Neural progenitor cell (in vitro differentiated cells): Measurements from ENCODE around the gene OSBPL8. TPM values are rescaled to one million over a fixed set of nuclear protein-coding genes. Genes with fewer than 3 reads are reported as not detected.

ENCODE experiments used
- DNase-seq: peaks from one replicate; pipeline ENCODE4 v3.0.0-alpha.2; 2016; ENCODE audit warnings: low spot score
- H2AFZ ChIP-seq: fragments of 200-600 bp; sonication (generic); replicated peaks from 2 replicates; pipeline ENCODE4 v1.6.1; 2016; ENCODE audit warnings: antibody characterized with exemption
- H3F3A ChIP-seq: fragments of 200-600 bp; sonication (generic); 2 replicates; pipeline ENCODE4 v1.6.1; 2016; ENCODE audit warnings: antibody characterized with exemption, low read depth
- H3K27ac ChIP-seq: fragments of 200-600 bp; sonication (generic); 2 replicates; pipeline ENCODE4 v1.5.1; 2016; ENCODE audit warnings: mild to moderate bottlenecking
- H3K27me3 ChIP-seq: fragments of 200-600 bp; sonication (generic); 2 replicates; pipeline ENCODE4 v1.6.1; 2016; ENCODE audit warnings: mild to moderate bottlenecking, moderate library complexity
- H3K36me3 ChIP-seq: fragments of 200-600 bp; sonication (generic); 2 replicates; pipeline ENCODE4 v1.5.1; 2016
- H3K4me1 ChIP-seq: fragments of 200-600 bp; sonication (generic); 2 replicates; pipeline ENCODE4 v1.6.1; 2016; ENCODE audit warnings: mixed run types
- H3K4me2 ChIP-seq: fragments of 200-600 bp; sonication (generic); 2 replicates; pipeline ENCODE4 v1.6.1; 2016
- H3K4me3 ChIP-seq: fragments of 200-600 bp; sonication (generic); 2 replicates; pipeline ENCODE4 v1.5.1; 2016
- H3K79me2 ChIP-seq: fragments of 200-600 bp; sonication (generic); 2 replicates; pipeline ENCODE4 v1.6.1; 2016; ENCODE audit warnings: low read depth
- H3K9ac ChIP-seq: fragments of 200-600 bp; sonication (generic); 2 replicates; pipeline ENCODE4 v1.6.1; 2016
- H3K9me3 ChIP-seq: fragments of 200-600 bp; sonication (generic); 2 replicates; pipeline ENCODE4 v1.5.1; 2016; ENCODE audit warnings: low read depth
- H4K20me1 ChIP-seq: fragments of 200-600 bp; sonication (generic); 2 replicates; pipeline ENCODE4 v1.6.1; 2016; ENCODE audit warnings: low read depth
- H3K27ac Mint-ChIP-seq: 3 replicates; pipeline ENCODE4 v1.8.0; 2021; ENCODE audit warnings: mixed read lengths
- H3K27me3 Mint-ChIP-seq: 2 replicates; pipeline ENCODE4 v1.8.0; 2022; ENCODE audit warnings: low read depth, mild to moderate bottlenecking, inconsistent platforms, moderate library complexity, mixed read lengths; ENCODE audit not compliant: insufficient read depth
- H3K36me3 Mint-ChIP-seq: 3 replicates; pipeline ENCODE4 v1.8.0; 2021; ENCODE audit warnings: mixed read lengths
- H3K4me1 Mint-ChIP-seq: 3 replicates; pipeline ENCODE4 v1.8.0; 2021; ENCODE audit warnings: mixed read lengths
- H3K4me3 Mint-ChIP-seq: 3 replicates; pipeline ENCODE4 v1.8.0; 2021; ENCODE audit warnings: mild to moderate bottlenecking, moderate library complexity, mixed read lengths
- H3K9me3 Mint-ChIP-seq: 3 replicates; pipeline ENCODE4 v1.8.0; 2020; ENCODE audit warnings: mixed read lengths
- CTCF ChIP-seq: fragments of 200-600 bp; sonication (generic); IDR thresholded peaks from 2 replicates; pipeline ENCODE4 v1.5.1; 2017; ENCODE audit warnings: antibody characterized with exemption, mild to moderate bottlenecking
- EZH2 ChIP-seq: fragments of 200-600 bp; sonication (generic); IDR thresholded peaks from 2 replicates; pipeline ENCODE4 v1.6.1; 2017; ENCODE audit warnings: antibody characterized with exemption, mild to moderate bottlenecking, moderate library complexity
- EZH2phosphoT487 ChIP-seq: fragments of 200-600 bp; sonication (generic); IDR thresholded peaks from 2 replicates; pipeline ENCODE4 v1.6.1; 2017; ENCODE audit warnings: antibody characterized with exemption
- total RNA-seq: library from RNA; depleted of rRNA; stranded (reverse); fragments of >200 nt; gene quantifications from 2 replicates; pipeline ENCODE4 v1.2.3, GENCODE V29; 2015; ENCODE audit warnings: low replicate concordance

Gene OSBPL8
- total RNA-seq, 1 donor from 2014 or later = 93.6 TPM

GRCh38 chr12:76573840-76574373, 14.3 kb upstream of the OSBPL8 start:
- no peak overlapping the region for H3K4me3 Mint-ChIP-seq
- no peak for TF ChIP-seq EZH2
- no peaks in the 10 kb centered on the region for H3K36me3 ChIP-seq
- H3K4me3 ChIP-seq = no peak overlapping the region
- H2AFZ ChIP-seq = no peak overlapping the region
- no peak overlapping the region for H3K27ac ChIP-seq
- no peaks in the 10 kb centered on the region for H3K79me2 ChIP-seq
- H3K4me1 Mint-ChIP-seq = no peaks in the 10 kb centered on the region
- peaks cover 6% of the 10 kb centered on the region for H3K36me3 Mint-ChIP-seq
- H3K9ac ChIP-seq = no peak overlapping the region
- no peaks in the 10 kb centered on the region for H4K20me1 ChIP-seq
- no peaks in the 10 kb centered on the region for H3K9me3 ChIP-seq
- H3K27ac Mint-ChIP-seq = no peak overlapping the region
- H3F3A ChIP-seq = no peaks in the 10 kb centered on the region
- no peak for DNase-seq
- H3K27me3 ChIP-seq = no peaks in the 10 kb centered on the region
- H3K4me1 ChIP-seq = no peaks in the 10 kb centered on the region
- peaks cover 19% of the 10 kb centered on the region for H3K9me3 Mint-ChIP-seq
- H3K27me3 Mint-ChIP-seq = peaks cover 2% of the 10 kb centered on the region
- H3K4me2 ChIP-seq = no peak overlapping the region

- Mint-ChIP-seq H3K9me3 (peaks cover 17% of the 10 kb centered on the region), H3K27me3 (peaks cover 2% of the 10 kb centered on the region), H3K4me3 (no peak overlapping the region), H3K27ac (no peak overlapping the region), H3K36me3 (peaks cover 6% of the 10 kb centered on the region), H3K4me1 (peaks cover 5% of the 10 kb centered on the region)
- Histone ChIP-seq H3F3A (no peaks in the 10 kb centered on the region), H3K9ac (no peak overlapping the region), H2AFZ (no peak overlapping the region), H3K4me2 (no peak overlapping the region), H3K9me3 (no peaks in the 10 kb centered on the region), H3K27me3 (no peaks in the 10 kb centered on the region), H3K4me1 (no peaks in the 10 kb centered on the region), H4K20me1 (no peaks in the 10 kb centered on the region), H3K27ac (no peak overlapping the region), H3K79me2 (no peaks in the 10 kb centered on the region), H3K4me3 (no peak overlapping the region), H3K36me3 (no peaks in the 10 kb centered on the region)
- no peak for DNase-seq
- TF ChIP-seq CTCF (no peak), EZH2 (no peak), EZH2phosphoT487 (no peak)
These were observed 11.7 kb upstream of the OSBPL8 start for GRCh38 chr12:76571256-76571655.

DNA sequence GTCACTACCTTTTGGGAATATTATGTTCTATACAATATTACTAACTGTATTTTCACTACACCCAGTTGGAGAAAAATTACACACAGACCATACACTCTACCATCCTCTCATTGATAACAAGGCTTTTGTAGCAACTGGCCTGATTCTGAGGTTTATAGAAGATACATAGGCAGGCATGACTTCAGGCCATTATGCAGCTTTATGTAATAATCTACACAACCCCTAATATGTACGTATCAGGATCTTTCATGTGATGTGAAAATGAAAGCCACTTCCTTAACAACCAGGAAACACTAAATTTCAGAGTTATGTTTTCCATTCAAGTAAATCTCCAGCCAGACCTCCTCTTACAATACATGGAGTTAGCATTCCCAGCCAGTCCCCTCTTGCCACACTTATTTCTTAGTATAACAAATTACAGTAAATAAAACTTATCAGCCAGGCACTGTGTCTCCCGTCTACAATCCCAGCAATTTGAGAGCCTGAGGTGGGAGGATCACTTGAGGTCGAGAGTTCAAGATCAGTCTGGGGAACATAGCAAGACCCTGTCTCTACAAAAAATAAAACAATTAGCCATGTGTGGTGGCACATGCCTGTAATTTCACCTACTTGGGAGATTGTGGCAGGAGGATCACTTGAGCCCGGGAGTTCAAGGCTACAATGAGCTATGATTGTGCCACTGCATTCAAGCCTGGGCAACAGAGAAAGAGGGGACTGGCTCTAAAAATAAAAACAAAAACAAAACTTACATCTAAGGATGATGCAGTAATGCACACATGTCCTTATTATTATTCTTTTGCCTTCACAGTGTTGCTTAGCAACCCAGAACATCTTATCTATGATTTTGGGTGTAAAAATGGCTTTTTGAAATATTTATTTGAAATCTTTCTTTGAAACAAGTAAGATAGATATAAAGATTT, 10.4 kb upstream of the OSBPL8 start:
- H3K36me3 Mint-ChIP-seq = peaks cover 6% of the 10 kb centered on the region

More for the DNA sequence above, 10.4 kb upstream of the OSBPL8 start:
- H3K36me3 ChIP-seq = no peaks in the 10 kb centered on the region
- H3F3A ChIP-seq = no peaks in the 10 kb centered on the region
- H3K9me3 Mint-ChIP-seq = peaks cover 17% of the 10 kb centered on the region
- TF ChIP-seq EZH2phosphoT487 (no peak), EZH2 (no peak), CTCF (no peak)
- no peak overlapping the region for H2AFZ ChIP-seq
- no peak for DNase-seq
- H3K4me1 ChIP-seq = no peaks in the 10 kb centered on the region
- peaks cover 5% of the 10 kb centered on the region for H3K4me1 Mint-ChIP-seq
- H3K27me3 ChIP-seq = no peaks in the 10 kb centered on the region
- H3K4me3 Mint-ChIP-seq = no peak overlapping the region
- H3K79me2 ChIP-seq = no peaks in the 10 kb centered on the region
- no peaks in the 10 kb centered on the region for H3K9me3 ChIP-seq
- H3K4me2 ChIP-seq = no peak overlapping the region
- no peaks in the 10 kb centered on the region for H4K20me1 ChIP-seq
- no peak overlapping the region for H3K27ac ChIP-seq
- no peak overlapping the region for H3K4me3 ChIP-seq
- H3K9ac ChIP-seq = no peak overlapping the region
- no peaks in the 10 kb centered on the region for H3K27me3 Mint-ChIP-seq
- H3K27ac Mint-ChIP-seq = no peak overlapping the region
